Retinal pigment epithelial cell (primary cell): ENCODE results near the gene RIMKLB.

Experiments used
- DNase-seq: peaks from one replicate; pipeline ENCODE4 v3.0.0-alpha.2; 2010; ENCODE audit warnings: low read depth
- H3K4me3 ChIP-seq: 2 replicates; pipeline ENCODE4 v1.5.1; 2011; ENCODE audit warnings: mild to moderate bottlenecking, low read length, control low read depth, moderate library complexity
- CTCF ChIP-seq: conservative IDR thresholded peaks from 2 replicates; pipeline ENCODE4 v1.5.1; 2011; ENCODE audit warnings: low read depth, low read length, control low read depth, inconsistent platforms

RIMKLB gene

GRCh38 chr12:8664228-8664913, 33.4 kb upstream of the RIMKLB start:
- DNase-seq, result no peak
- no peak for TF ChIP-seq CTCF
- no peak overlapping the region for H3K4me3 ChIP-seq

GRCh38 chr12:8665759-8666158, 32.0 kb upstream of the RIMKLB start:
- no peak overlapping the region for H3K4me3 ChIP-seq
- DNase-seq, result no peak
- no peak for TF ChIP-seq CTCF

GRCh38 chr12:8667270-8667669, 30.5 kb upstream of the RIMKLB start:
- no peak overlapping the region for H3K4me3 ChIP-seq
- TF ChIP-seq CTCF, result no peak
- no peak for DNase-seq

GRCh38 chr12:8668441-8668840, 29.4 kb upstream of the RIMKLB start:
- no peak for TF ChIP-seq CTCF
- H3K4me3 ChIP-seq, result no peak overlapping the region

GRCh38 chr12:8672381-8672780, 25.4 kb upstream of the RIMKLB start:
- TF ChIP-seq CTCF, result no peak
- H3K4me3 ChIP-seq, result no peak overlapping the region

More at GRCh38 chr12:8668441-8668840, 29.4 kb upstream of the RIMKLB start:
- no peak for DNase-seq

GRCh38 chr12:8675591-8676036, 22.2 kb upstream of the RIMKLB start:
- no peak for DNase-seq
- H3K4me3 ChIP-seq, result no peak overlapping the region
- no peak for TF ChIP-seq CTCF

More at GRCh38 chr12:8672381-8672780, 25.4 kb upstream of the RIMKLB start:
- no peak for DNase-seq

- H3K4me3 ChIP-seq, result no peak overlapping the region
- no peak for TF ChIP-seq CTCF
- no peak for DNase-seq
Measured at GRCh38 chr12:8676651-8677050, 21.1 kb upstream of the RIMKLB start.
